GM23248 (cell line): ENCODE data around the gene KHDRBS1. TPM values are rescaled to one million over a fixed set of nuclear protein-coding genes. Genes with fewer than 3 reads are reported as not detected.

Experiments
- DNase-seq: peaks from one replicate; pipeline ENCODE4 v3.0.0-alpha.2; 2015
- H2AFZ ChIP-seq: fragments of 200-600 bp; sonication (generic); 2 replicates; pipeline ENCODE4 v1.6.1; 2016; ENCODE audit warnings: antibody characterized with exemption
- H3F3A ChIP-seq: fragments of 200-600 bp; sonication (generic); 2 replicates; pipeline ENCODE4 v1.6.1; 2016; ENCODE audit warnings: mild to moderate bottlenecking, antibody characterized with exemption, mixed run types; ENCODE audit not compliant: insufficient read depth
- H3K27ac ChIP-seq: fragments of 200-600 bp; sonication (generic); 2 replicates; pipeline ENCODE4 v1.5.1; 2016; ENCODE audit warnings: mild to moderate bottlenecking
- H3K27me3 ChIP-seq: fragments of 200-600 bp; sonication (generic); replicated peaks from 2 replicates; pipeline ENCODE4 v1.6.1; 2016; ENCODE audit warnings: mild to moderate bottlenecking; ENCODE audit not compliant: insufficient read depth
- H3K36me3 ChIP-seq: fragments of 200-600 bp; sonication (generic); 2 replicates; pipeline ENCODE4 v1.6.1; 2016; ENCODE audit warnings: low read depth, mild to moderate bottlenecking
- H3K4me1 ChIP-seq: fragments of 200-600 bp; sonication (generic); 2 replicates; pipeline ENCODE4 v1.6.1; 2016; ENCODE audit warnings: mild to moderate bottlenecking; ENCODE audit not compliant: insufficient read depth
- H3K4me2 ChIP-seq: fragments of 200-600 bp; sonication (generic); one replicate; pipeline ENCODE4 v1.6.1; 2016; ENCODE audit warnings: mild to moderate bottlenecking; ENCODE audit not compliant: unreplicated experiment
- H3K4me3 ChIP-seq: fragments of 200-600 bp; sonication (generic); 2 replicates; pipeline ENCODE4 v1.5.1; 2016; ENCODE audit warnings: mild to moderate bottlenecking
- H3K79me2 ChIP-seq: fragments of 200-600 bp; sonication (generic); 2 replicates; pipeline ENCODE4 v1.6.1; 2016; ENCODE audit warnings: mild to moderate bottlenecking; ENCODE audit not compliant: insufficient read depth
- H3K9ac ChIP-seq: fragments of 200-600 bp; sonication (generic); 2 replicates; pipeline ENCODE4 v1.6.1; 2016; ENCODE audit warnings: mild to moderate bottlenecking
- H3K9me2 ChIP-seq: fragments of 200-600 bp; sonication (generic); 2 replicates; pipeline ENCODE4 v1.6.1; 2016; ENCODE audit warnings: mixed run types, mild to moderate bottlenecking, moderate library complexity; ENCODE audit not compliant: insufficient read depth
- H3K9me3 ChIP-seq: fragments of 200-600 bp; sonication (generic); one replicate; pipeline ENCODE4 v1.6.1; 2017; ENCODE audit warnings: low read depth
- H4K20me1 ChIP-seq: fragments of 200-600 bp; sonication (generic); 2 replicates; pipeline ENCODE4 v1.6.0; 2016; ENCODE audit not compliant: insufficient read depth
- EZH2 ChIP-seq: fragments of 200-600 bp; sonication (generic); IDR thresholded peaks from 2 replicates; pipeline ENCODE4 v1.6.1; 2018; ENCODE audit warnings: antibody characterized with exemption, mild to moderate bottlenecking; ENCODE audit not compliant: insufficient read depth, poor library complexity, severe bottlenecking
- EZH2phosphoT487 ChIP-seq: fragments of 200-600 bp; sonication (generic); IDR thresholded peaks from 2 replicates; pipeline ENCODE4 v1.6.1; 2018; ENCODE audit warnings: antibody characterized with exemption, moderate library complexity, mild to moderate bottlenecking, low read depth; ENCODE audit not compliant: insufficient read depth
- WGBS, 2 experiments: methylation state at CpG; one replicate each; pipeline ENCODE4 v1.1.6; 2015 to 2017; ENCODE audit warnings: low lambda C conversion rate in 2 of 2, low coverage in 1 of 2; ENCODE audit errors: missing lambda C conversion rate in 2 of 2; 5-methylcytosine and 5-hydroxymethylcytosine counted together
- in situ Hi-C: fragments of 300-500 bp; cut with MboI; formaldehyde crosslinking; loops from 2 replicates; pipeline ENCODE4 v1.15.0; 2020
- polyA plus RNA-seq: library from polyadenylated mRNA; unstranded; fragments of >200 nt; fragmentation: Nextera tagmentation; extraction: Ambion mirVana; gene quantifications from 2 replicates; pipeline ENCODE4 v1.2.1, GENCODE V29; 2016
- total RNA-seq: library from RNA; depleted of rRNA; stranded (reverse); fragments of >200 nt; shearing (Covaris generic); gene quantifications from 2 replicates; pipeline ENCODE4 v1.2.3, GENCODE V29; 2014

The KHDRBS1 gene
- total and polyA plus RNA-seq, 2 experiments from 2014 or later, result 41.7 to 68.6 TPM

GRCh38 chr1:32005522-32005921 is 8.1 kb upstream of the KHDRBS1 start:
- in situ Hi-C loops, result no loop called here

GRCh38 chr1:32007591-32007940 is 6.1 kb upstream of the KHDRBS1 start:
- no peaks in the 10 kb centered on the region for H3K36me3 ChIP-seq
- no peaks in the 10 kb centered on the region for H3F3A ChIP-seq
- H3K9me2 ChIP-seq, result no peaks in the 10 kb centered on the region
- H3K4me1 ChIP-seq, result no peaks in the 10 kb centered on the region
- no peak for TF ChIP-seq EZH2
- TF ChIP-seq EZH2phosphoT487, result no peak
- DNase-seq, result no peak
- 100% methylated on average over 1 of the region's 1 CpG for WGBS, 2 experiments
- no peaks in the 10 kb centered on the region for H4K20me1 ChIP-seq
- H3K9ac ChIP-seq, result no peak overlapping the region
- H3K27me3 ChIP-seq, result no peaks in the 10 kb centered on the region
- no peak overlapping the region for H3K4me2 ChIP-seq
- no peak overlapping the region for H3K27ac ChIP-seq
- in situ Hi-C loops, result no loop called here
- no peaks in the 10 kb centered on the region for H3K9me3 ChIP-seq
- H3K4me3 ChIP-seq, result no peak overlapping the region
- H3K79me2 ChIP-seq, result no peaks in the 10 kb centered on the region
- H2AFZ ChIP-seq, result no peak overlapping the region

More at GRCh38 chr1:32005522-32005921, 8.1 kb upstream of the KHDRBS1 start:
- Histone ChIP-seq H3K27ac (no peak overlapping the region), H3K9me3 (no peaks in the 10 kb centered on the region), H3K9ac (no peak overlapping the region), H3F3A (no peaks in the 10 kb centered on the region), H3K4me2 (no peak overlapping the region), H3K4me3 (no peak overlapping the region), H3K27me3 (no peaks in the 10 kb centered on the region), H4K20me1 (no peaks in the 10 kb centered on the region), H2AFZ (no peak overlapping the region), H3K9me2 (no peaks in the 10 kb centered on the region), H3K36me3 (no peaks in the 10 kb centered on the region), H3K4me1 (no peaks in the 10 kb centered on the region), H3K79me2 (no peaks in the 10 kb centered on the region)
- 90 to 96% methylated on average over 3 of the region's 3 CpGs for WGBS, 2 experiments
- no peak for DNase-seq
- TF ChIP-seq EZH2, result no peak
- TF ChIP-seq EZH2phosphoT487, result no peak

- no peaks in the 10 kb centered on the region for H3K9me3 ChIP-seq
- in situ Hi-C loops, result no loop called here
- no peaks in the 10 kb centered on the region for H3K36me3 ChIP-seq
- H4K20me1 ChIP-seq, result no peaks in the 10 kb centered on the region; the same call in 1 of the 2 replicates
- no peak overlapping the region for H3K27ac ChIP-seq
- 96 to 97% methylated on average over 5 of the region's 5 CpGs for WGBS, 2 experiments
- H3K27me3 ChIP-seq, result no peaks in the 10 kb centered on the region
- H3K9me2 ChIP-seq, result no peaks in the 10 kb centered on the region
- no peak overlapping the region for H2AFZ ChIP-seq
- H3K4me1 ChIP-seq, result 0 out of 2 replicates have a peak, but pooled peaks cover 4% of the 10 kb centered on the region
- DNase-seq, result no peak
- H3K79me2 ChIP-seq, result no peaks in the 10 kb centered on the region; the same call in none of the 2 replicates
- H3K4me3 ChIP-seq, result no peak overlapping the region
- no peak overlapping the region for H3K9ac ChIP-seq
- H3F3A ChIP-seq, result 0 out of 2 replicates have a peak, but pooled peaks cover under 1% of the 10 kb centered on the region
- no peak overlapping the region for H3K4me2 ChIP-seq
- TF ChIP-seq EZH2 (no peak), EZH2phosphoT487 (no peak)
Measured at GRCh38 chr1:32010246-32010645, 3.4 kb upstream of the KHDRBS1 start.

- no peak for DNase-seq
- in situ Hi-C loops, result no loop called here
- Histone ChIP-seq H3K4me1 (peaks cover 20% of the 10 kb centered on the region; the same call in 1 of the 2 replicates), H3K4me2 (peak overlapping the region; percentile 80), H3K9ac (peak overlapping the region; percentile 94), H3K9me3 (no peaks in the 10 kb centered on the region), H3K9me2 (no peaks in the 10 kb centered on the region), H3F3A (peaks cover 5% of the 10 kb centered on the region), H3K27ac (peak overlapping the region; percentile 87), H3K36me3 (no peaks in the 10 kb centered on the region), H3K27me3 (no peaks in the 10 kb centered on the region), H3K79me2 (no peaks in the 10 kb centered on the region; the same call in none of the 2 replicates), H2AFZ (peak overlapping the region; percentile 89), H3K4me3 (peak overlapping the region; percentile 98), H4K20me1 (peaks cover 13% of the 10 kb centered on the region)
- no peak for TF ChIP-seq EZH2
- TF ChIP-seq EZH2phosphoT487, result no peak
- 49 to 50% methylated on average over 12 of the region's 12 CpGs for WGBS, 2 experiments
Measured at GRCh38 chr1:32012709-32013385, 821 bp upstream of the KHDRBS1 start.
